ENCODE measurements around the gene PTPN1.

DNA sequence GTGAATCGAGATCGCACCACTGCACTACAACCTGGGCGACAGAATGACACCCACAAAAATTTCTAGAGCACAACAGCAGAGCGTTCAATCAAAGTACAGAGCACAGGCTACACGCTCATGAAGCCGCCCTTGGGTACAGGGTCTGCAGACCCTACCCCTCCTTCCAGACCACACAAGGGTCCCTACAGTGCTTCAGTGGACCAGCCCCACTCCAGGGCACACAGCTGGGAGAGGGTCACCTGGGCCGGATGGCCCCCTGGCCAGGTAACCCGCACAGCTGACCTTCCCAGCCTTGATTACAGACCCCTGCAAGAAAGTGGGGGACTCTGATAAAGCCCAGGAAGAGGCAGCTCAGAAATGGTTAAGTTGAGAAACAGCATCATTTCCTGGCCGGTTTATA lies 117.6 kb downstream of the PTPN1 start:
- TF ChIP-seq, protein P1, sequence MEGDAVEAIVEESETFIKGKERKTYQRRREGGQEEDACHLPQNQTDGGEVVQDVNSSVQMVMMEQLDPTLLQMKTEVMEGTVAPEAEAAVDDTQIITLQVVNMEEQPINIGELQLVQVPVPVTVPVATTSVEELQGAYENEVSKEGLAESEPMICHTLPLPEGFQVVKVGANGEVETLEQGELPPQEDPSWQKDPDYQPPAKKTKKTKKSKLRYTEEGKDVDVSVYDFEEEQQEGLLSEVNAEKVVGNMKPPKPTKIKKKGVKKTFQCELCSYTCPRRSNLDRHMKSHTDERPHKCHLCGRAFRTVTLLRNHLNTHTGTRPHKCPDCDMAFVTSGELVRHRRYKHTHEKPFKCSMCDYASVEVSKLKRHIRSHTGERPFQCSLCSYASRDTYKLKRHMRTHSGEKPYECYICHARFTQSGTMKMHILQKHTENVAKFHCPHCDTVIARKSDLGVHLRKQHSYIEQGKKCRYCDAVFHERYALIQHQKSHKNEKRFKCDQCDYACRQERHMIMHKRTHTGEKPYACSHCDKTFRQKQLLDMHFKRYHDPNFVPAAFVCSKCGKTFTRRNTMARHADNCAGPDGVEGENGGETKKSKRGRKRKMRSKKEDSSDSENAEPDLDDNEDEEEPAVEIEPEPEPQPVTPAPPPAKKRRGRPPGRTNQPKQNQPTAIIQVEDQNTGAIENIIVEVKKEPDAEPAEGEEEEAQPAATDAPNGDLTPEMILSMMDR (IDR thresholded peaks at IDR 0.05): no peak
- TF ChIP-seq EP300 (IDR thresholded peaks at IDR 0.05) (no peak), POLR2A (IDR thresholded peaks at IDR 0.05) (no peak)
